Large intestine (tissue), 1 donor: ENCODE data around the gene U2AF1. TPM values are rescaled to one million over a fixed set of nuclear protein-coding genes. Genes with fewer than 3 reads are reported as not detected.

ENCODE experiments used
- polyA plus RNA-seq: library from polyadenylated mRNA; unstranded; fragments of 120-200 nt; gene quantifications from one replicate; pipeline ENCODE4 v1.2.1, GENCODE V29; 2013

The U2AF1 gene
- polyA plus RNA-seq, 1 donor: 52.1 TPM

Other genes starting within 250 kb of the U2AF1 start
- gene WDR4, start 228.0 kb downstream of the U2AF1 start, polyA plus RNA-seq: 12.7 TPM
- 32.8 TPM for gene NDUFV3, start 214.3 kb downstream of the U2AF1 start, polyA plus RNA-seq
- gene ERVH48-1, start 181.9 kb downstream of the U2AF1 start, polyA plus RNA-seq: 1.2 TPM
- gene PKNOX1, start 133.0 kb downstream of the U2AF1 start, polyA plus RNA-seq: 12.0 TPM
- 8.5 TPM for gene CBS, start 31.7 kb downstream of the U2AF1 start, polyA plus RNA-seq
- gene CRYAA, start 61.4 kb upstream of the U2AF1 start, polyA plus RNA-seq: not detected